GM13977 (cell line): ENCODE measurements around the gene RSPO1.

Source experiments
- DNase-seq: peaks from one replicate; pipeline ENCODE4 v3.0.0; 2012; ENCODE audit warnings: low spot score
- CTCF ChIP-seq: IDR thresholded peaks from 2 replicates; pipeline ENCODE4 v1.5.1; 2012; ENCODE audit warnings: mild to moderate bottlenecking, control low read depth; ENCODE audit not compliant: insufficient read depth; ENCODE audit errors: extremely low read depth, missing control alignments
- in situ Hi-C: fragments of 300-500 bp; cut with MboI; formaldehyde crosslinking; loops from one replicate; pipeline ENCODE4 v1.12.0; 2022; ENCODE audit warnings: low sequenced_read_pairs, low pct_unique_long_range_greater_than_20kb, mixed read lengths, inconsistent platforms; ENCODE audit not compliant: unreplicated experiment

Gene RSPO1

DNA sequence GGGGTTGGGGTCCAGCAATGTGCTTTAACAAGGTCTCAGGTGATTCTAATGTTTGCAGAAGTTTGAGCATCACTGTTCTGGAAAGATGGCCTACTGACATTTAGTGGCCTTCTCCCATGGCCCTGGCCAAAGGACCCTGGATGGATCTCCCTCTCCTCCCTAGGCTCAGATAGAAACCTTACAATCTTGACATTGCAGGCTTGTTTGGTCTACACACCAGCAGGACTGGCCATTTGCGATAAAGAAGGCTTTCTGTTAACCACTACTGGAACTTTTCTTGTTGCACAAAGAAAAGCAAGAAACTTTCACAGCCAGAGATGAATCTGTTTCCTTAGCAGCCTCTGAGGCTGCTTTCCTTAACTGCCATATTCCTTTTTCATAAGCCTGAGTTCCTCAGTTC lies 71.7 kb downstream of the RSPO1 start:
- no peak for DNase-seq
- in situ Hi-C loops = loop anchor here (25.0 kb wide), 1 partner anchor 299 kb away; the partner anchor contains the start of gene MTF1
- TF ChIP-seq CTCF = no peak
